A549 (cell line): ENCODE results near the gene TRIM38. TPM values are rescaled to one million over a fixed set of nuclear protein-coding genes. Genes with fewer than 3 reads are reported as not detected.

Experiments used
- ATAC-seq, 2 experiments: fragments of 200-7000 bp in 1 of 2; fragments of >200 bp in 1 of 2; cut with Nextera tagmentation in 1 of 2; cut with Tn5 transposase in 1 of 2; 3 replicates each; pipeline versions ENCODE4 v1.8.0 to v1.9.1; 2018 to 2020; ENCODE audit warnings: mild to moderate bottlenecking in 1 of 2, moderate library complexity in 1 of 2
- CTCF ChIA-PET: fragments of 300-600 bp; sonication (Branson Sonifier 250); formaldehyde crosslinking; extraction: SDS; loops from one replicate; lab custom pipeline; 2021; ENCODE audit warnings: antibody characterized with exemption, inconsistent platforms; lab: Yijun Ruan, JAX
- POLR2A ChIA-PET: fragments of 350-600 bp; formaldehyde crosslinking; extraction: SDS; loops from one replicate; lab custom pipeline; 2021; ENCODE audit warnings: antibody characterized with exemption, inconsistent platforms; lab: Yijun Ruan, JAX
- DNase-seq, 2 experiments: peaks; one replicate each; pipeline versions ENCODE4 v3.0.0 to v3.0.0-alpha.2; 2011 to 2016; ENCODE audit warnings: low read depth in 1 of 2, low spot score in 1 of 2
- FAIRE-seq: peaks from 2 replicates; lab custom pipeline; 2011; peaks lifted over from hg19 to GRCh38; lab: Jason Lieb, UNC
- H3K27ac ChIP-seq, 2 experiments: fragments of >200 bp; sonication (Bioruptor Twin); formaldehyde crosslinking; 3 replicates each; pipeline ENCODE4 v1.5.1; 2016 to 2017
- H3K4me1 ChIP-seq: fragments of >200 bp; sonication (Bioruptor Twin); formaldehyde crosslinking; 3 replicates; pipeline ENCODE4 v1.6.1; 2016
- H3K4me2 ChIP-seq: fragments of >200 bp; sonication (Bioruptor Twin); formaldehyde crosslinking; 3 replicates; pipeline ENCODE4 v1.6.1; 2016
- H3K4me3 ChIP-seq: fragments of >200 bp; sonication (Bioruptor Twin); formaldehyde crosslinking; 3 replicates; pipeline ENCODE4 v1.5.1; 2016
- H3K9me3 ChIP-seq: fragments of >200 bp; sonication (Bioruptor Twin); formaldehyde crosslinking; 3 replicates; pipeline ENCODE4 v1.6.1; 2016
- BCL3 ChIP-seq: fragments of >200 bp; sonication (Bioruptor Twin); formaldehyde crosslinking; IDR thresholded peaks from 3 replicates; pipeline ENCODE4 v1.6.1; 2016
- E2F6 ChIP-seq: IDR thresholded peaks from 2 replicates; pipeline ENCODE4 v1.6.1; 2012; ENCODE audit warnings: low read depth, borderline replicate concordance
- EHF ChIP-seq: fragments of 250-450 bp; sonication (Bioruptor Pico); IDR thresholded peaks from 2 replicates; pipeline ENCODE4 v1.5.0; 2020; ENCODE audit warnings: mild to moderate bottlenecking
- ESRRA ChIP-seq: fragments of 150-350 bp; IDR thresholded peaks from 2 replicates; pipeline ENCODE4 v1.6.1; 2014; ENCODE audit warnings: mild to moderate bottlenecking, low read length, borderline replicate concordance
- FOXS1 ChIP-seq: fragments of 250-450 bp; sonication (Bioruptor Pico); IDR thresholded peaks from 2 replicates; pipeline ENCODE4 v1.5.0; 2020; ENCODE audit warnings: mild to moderate bottlenecking, moderate library complexity
- HDAC2 ChIP-seq: fragments of 200-600 bp; sonication (generic); IDR thresholded peaks from 2 replicates; pipeline ENCODE4 v1.6.1; 2016
- HEYL ChIP-seq: fragments of 250-450 bp; sonication (Bioruptor Pico); IDR thresholded peaks from 2 replicates; pipeline ENCODE4 v1.8.0; 2021; ENCODE audit warnings: mild to moderate bottlenecking, moderate library complexity
- HOXA7 ChIP-seq: fragments of 250-450 bp; sonication (Bioruptor Pico); IDR thresholded peaks from 2 replicates; pipeline ENCODE4 v1.5.0; 2020; ENCODE audit warnings: mild to moderate bottlenecking, moderate library complexity
- HOXB5 ChIP-seq: fragments of 250-450 bp; sonication (Bioruptor Pico); IDR thresholded peaks from 2 replicates; pipeline ENCODE4 v1.5.0; 2020; ENCODE audit warnings: mild to moderate bottlenecking, moderate library complexity
- JUN ChIP-seq, 2 experiments: fragments of >200 bp; sonication (Bioruptor Twin); formaldehyde crosslinking; IDR thresholded peaks; 2 replicates in 1 of 2; 3 replicates in 1 of 2; pipeline ENCODE4 v1.6.1; 2016 to 2017
- MAFK ChIP-seq: fragments of 450-650 bp; IDR thresholded peaks from 2 replicates; pipeline ENCODE4 v1.6.1; 2014; ENCODE audit not compliant: partially characterized antibody
- MAZ ChIP-seq: fragments of 150-350 bp; IDR thresholded peaks from 2 replicates; pipeline ENCODE4 v1.6.1; 2014; ENCODE audit warnings: antibody characterized with exemption, low read depth, low read length, borderline replicate concordance
- MYC ChIP-seq: IDR thresholded peaks from 2 replicates; pipeline ENCODE4 v1.6.1; 2012; ENCODE audit warnings: mild to moderate bottlenecking, inconsistent platforms, low read length, improper control_type of control experiment, borderline replicate concordance
- POLR2A ChIP-seq: IDR thresholded peaks from 2 replicates; pipeline ENCODE4 v1.6.1; 2012; ENCODE audit warnings: mild to moderate bottlenecking, low read length
- RNF2 ChIP-seq: fragments of 200-600 bp; sonication (generic); IDR thresholded peaks from 2 replicates; pipeline ENCODE4 v1.6.1; 2016; ENCODE audit warnings: low read depth, mild to moderate bottlenecking, antibody characterized with exemption, moderate library complexity, borderline replicate concordance
- SREBF2 ChIP-seq: fragments of 450-650 bp; IDR thresholded peaks from 2 replicates; pipeline ENCODE4 v1.6.1; 2014; ENCODE audit warnings: mild to moderate bottlenecking, moderate library complexity
- TFCP2L1 ChIP-seq: fragments of 250-450 bp; sonication (Bioruptor Pico); IDR thresholded peaks from 2 replicates; pipeline ENCODE4 v1.5.0; 2021; ENCODE audit warnings: mild to moderate bottlenecking
- TP53 ChIP-seq: fragments of 250-450 bp; sonication (Bioruptor Pico); IDR thresholded peaks from 2 replicates; pipeline ENCODE4 v1.5.0; 2021; ENCODE audit warnings: mild to moderate bottlenecking, moderate library complexity
- ZFP36 ChIP-seq: fragments of 450-650 bp; IDR thresholded peaks from 2 replicates; pipeline ENCODE4 v1.6.1; 2014; ENCODE audit warnings: borderline replicate concordance; ENCODE audit not compliant: partially characterized antibody
- ZNF302 ChIP-seq: fragments of 250-450 bp; sonication (Bioruptor Pico); IDR thresholded peaks from 2 replicates; pipeline ENCODE4 v1.9.0; 2021; ENCODE audit warnings: inconsistent platforms, mild to moderate bottlenecking, moderate library complexity
- ZSCAN20 ChIP-seq: fragments of 250-450 bp; sonication (Bioruptor Pico); IDR thresholded peaks from 2 replicates; pipeline ENCODE4 v1.8.0; 2022; ENCODE audit warnings: mild to moderate bottlenecking, moderate library complexity
- WGBS: methylation state at CpG from one replicate; pipeline ENCODE4 v1.1.6; 2017; ENCODE audit errors: missing lambda C conversion rate; 5-methylcytosine and 5-hydroxymethylcytosine counted together
- polyA plus RNA-seq, 4 experiments: library from polyadenylated mRNA; depleted of rRNA in 3 of 4; stranded (reverse); fragments of >200 nt; fragmentation: RNase III in 1 of 4; extraction: RNeasy Plus Mini Kit Qiagen cat#74134 plus additional on column Dnase treatment in 1 of 4; gene quantifications; 2 replicates in 3 of 4; 3 replicates in 1 of 4; pipeline ENCODE4 v1.2.3, GENCODE V29; 2011 to 2017
- TF ChIP-seq, protein P1 (sequence below): fragments of 450-650 bp; IDR thresholded peaks from 2 replicates; pipeline ENCODE4 v1.6.1; 2014; ENCODE audit warnings: antibody characterized with exemption
- TF ChIP-seq, protein P2 (sequence below): fragments of 250-450 bp; sonication (Bioruptor Pico); IDR thresholded peaks from 2 replicates; pipeline ENCODE4 v1.5.0; 2021; ENCODE audit warnings: mild to moderate bottlenecking, moderate library complexity, borderline replicate concordance
- TF ChIP-seq, protein P3 (sequence below): fragments of 150-350 bp; IDR thresholded peaks from 2 replicates; pipeline ENCODE4 v1.6.1; 2014; ENCODE audit warnings: low read depth, mild to moderate bottlenecking, low read length
- TF ChIP-seq, protein P4 (sequence below): IDR thresholded peaks from 2 replicates; pipeline ENCODE4 v1.6.1; 2012

Gene TRIM38
- polyA plus RNA-seq, 2 of the 4 experiments (the other 2 are of a cell fraction) = 1.7 to 3.4 TPM

- no peak overlapping the region for H3K27ac ChIP-seq
- ChIA-PET CTCF (interaction anchor here (2.1 kb wide), 1 partner anchor 33 kb away, joined by 9 read pairs; no protein-coding TSS in a partner anchor), POLR2A (no interaction called here)
- no peaks in the 10 kb centered on the region for H3K9me3 ChIP-seq
- no peak for ATAC-seq
- FAIRE-seq = no peak
- no peak for DNase-seq
- WGBS = 59% methylated on average over 2 of the region's 2 CpGs
- H3K4me3 ChIP-seq = no peak overlapping the region
- H3K4me1 ChIP-seq = peaks cover 11% of the 10 kb centered on the region; the same call in 2 of the 3 replicates
- TF ChIP-seq ZSCAN20 (no peak), ZFP36 (no peak)
- TF ChIP-seq, protein P1, sequence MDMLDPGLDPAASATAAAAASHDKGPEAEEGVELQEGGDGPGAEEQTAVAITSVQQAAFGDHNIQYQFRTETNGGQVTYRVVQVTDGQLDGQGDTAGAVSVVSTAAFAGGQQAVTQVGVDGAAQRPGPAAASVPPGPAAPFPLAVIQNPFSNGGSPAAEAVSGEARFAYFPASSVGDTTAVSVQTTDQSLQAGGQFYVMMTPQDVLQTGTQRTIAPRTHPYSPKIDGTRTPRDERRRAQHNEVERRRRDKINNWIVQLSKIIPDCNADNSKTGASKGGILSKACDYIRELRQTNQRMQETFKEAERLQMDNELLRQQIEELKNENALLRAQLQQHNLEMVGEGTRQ = no peak
- TF ChIP-seq, all 56 proteins: peak for 0
- no peak overlapping the region for H3K4me2 ChIP-seq
These were observed 2.6 kb upstream of the TRIM38 start for GRCh38 chr6:25959890-25960536.

GRCh38 chr6:25960734-25961133 lies 1.9 kb upstream of the TRIM38 start:
- TF ChIP-seq E2F6 (no peak), ZNF302 (CRISPR knock-in tag) (no peak), HDAC2 (no peak), FOXS1 (no peak), MYC (no peak)
- TF ChIP-seq, protein P2, sequence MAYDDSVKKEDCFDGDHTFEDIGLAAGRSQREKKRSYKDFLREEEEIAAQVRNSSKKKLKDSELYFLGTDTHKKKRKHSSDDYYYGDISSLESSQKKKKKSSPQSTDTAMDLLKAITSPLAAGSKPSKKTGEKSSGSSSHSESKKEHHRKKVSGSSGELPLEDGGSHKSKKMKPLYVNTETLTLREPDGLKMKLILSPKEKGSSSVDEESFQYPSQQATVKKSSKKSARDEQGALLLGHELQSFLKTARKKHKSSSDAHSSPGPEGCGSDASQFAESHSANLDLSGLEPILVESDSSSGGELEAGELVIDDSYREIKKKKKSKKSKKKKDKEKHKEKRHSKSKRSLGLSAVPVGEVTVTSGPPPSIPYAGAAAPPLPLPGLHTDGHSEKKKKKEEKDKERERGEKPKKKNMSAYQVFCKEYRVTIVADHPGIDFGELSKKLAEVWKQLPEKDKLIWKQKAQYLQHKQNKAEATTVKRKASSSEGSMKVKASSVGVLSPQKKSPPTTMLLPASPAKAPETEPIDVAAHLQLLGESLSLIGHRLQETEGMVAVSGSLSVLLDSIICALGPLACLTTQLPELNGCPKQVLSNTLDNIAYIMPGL (CRISPR knock-in tag) = no peak
- TF ChIP-seq, protein P3, sequence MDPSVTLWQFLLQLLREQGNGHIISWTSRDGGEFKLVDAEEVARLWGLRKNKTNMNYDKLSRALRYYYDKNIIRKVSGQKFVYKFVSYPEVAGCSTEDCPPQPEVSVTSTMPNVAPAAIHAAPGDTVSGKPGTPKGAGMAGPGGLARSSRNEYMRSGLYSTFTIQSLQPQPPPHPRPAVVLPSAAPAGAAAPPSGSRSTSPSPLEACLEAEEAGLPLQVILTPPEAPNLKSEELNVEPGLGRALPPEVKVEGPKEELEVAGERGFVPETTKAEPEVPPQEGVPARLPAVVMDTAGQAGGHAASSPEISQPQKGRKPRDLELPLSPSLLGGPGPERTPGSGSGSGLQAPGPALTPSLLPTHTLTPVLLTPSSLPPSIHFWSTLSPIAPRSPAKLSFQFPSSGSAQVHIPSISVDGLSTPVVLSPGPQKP = no peak
- DNase-seq (no peak), FAIRE-seq (no peak), ATAC-seq (no peak)
- WGBS = 66% methylated on average over 3 of the region's 3 CpGs
- no peak overlapping the region for H3K4me2 ChIP-seq
- no peak overlapping the region for H3K27ac ChIP-seq
- ChIA-PET POLR2A (interaction anchor here (0.6 kb wide), 1 partner anchor 682 kb away, joined by 3 read pairs; the partner anchor contains the start of gene CARMIL1), CTCF (interaction anchor here (2.1 kb wide), 1 partner anchor 32 kb away, joined by 9 read pairs; no protein-coding TSS in a partner anchor)
- H3K4me3 ChIP-seq = no peak overlapping the region
- H3K4me1 ChIP-seq = peaks cover 11% of the 10 kb centered on the region; the same call in 2 of the 3 replicates
- no peaks in the 10 kb centered on the region for H3K9me3 ChIP-seq

GRCh38 chr6:25961619-25962148 lies 918 bp upstream of the TRIM38 start:
- H3K4me3 ChIP-seq = no peak overlapping the region
- DNase-seq (peak; percentile 3 to 5), ATAC-seq (peak in 1 of 2 experiments; percentile 51; a peak in 3 of 6 replicates), FAIRE-seq (no peak)
- ChIA-PET CTCF (interaction anchor here (0.8 kb wide), 1 partner anchor 19 kb away, joined by 3 read pairs; no protein-coding TSS in a partner anchor), POLR2A (interaction anchor here (0.6 to 0.9 kb wide), 2 partner anchors 161 to 683 kb away, joined by 3 read pairs; partner anchors contain the start of gene CARMIL1)
- peaks cover 11% of the 10 kb centered on the region; the same call in 2 of the 3 replicates for H3K4me1 ChIP-seq
- TF ChIP-seq SREBF2 (no peak), EHF (no peak), MAZ (no peak), HEYL (CRISPR knock-in tag) (no peak), ESRRA (no peak), MAFK (no peak), HOXA7 (CRISPR knock-in tag) (no peak), BCL3 (no peak), JUN (IDR thresholded peaks at IDR 0.05) (no peak), RNF2 (no peak), HOXB5 (no peak), POLR2A (no peak), MYC (no peak), ZSCAN20 (no peak), TFCP2L1 (CRISPR knock-in tag) (no peak), TP53 (CRISPR knock-in tag) (no peak)
- TF ChIP-seq, protein P4, sequence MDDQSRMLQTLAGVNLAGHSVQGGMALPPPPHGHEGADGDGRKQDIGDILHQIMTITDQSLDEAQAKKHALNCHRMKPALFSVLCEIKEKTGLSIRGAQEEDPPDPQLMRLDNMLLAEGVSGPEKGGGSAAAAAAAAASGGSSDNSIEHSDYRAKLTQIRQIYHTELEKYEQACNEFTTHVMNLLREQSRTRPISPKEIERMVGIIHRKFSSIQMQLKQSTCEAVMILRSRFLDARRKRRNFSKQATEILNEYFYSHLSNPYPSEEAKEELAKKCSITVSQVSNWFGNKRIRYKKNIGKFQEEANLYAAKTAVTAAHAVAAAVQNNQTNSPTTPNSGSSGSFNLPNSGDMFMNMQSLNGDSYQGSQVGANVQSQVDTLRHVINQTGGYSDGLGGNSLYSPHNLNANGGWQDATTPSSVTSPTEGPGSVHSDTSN = no peak
- H3K9me3 ChIP-seq = no peaks in the 10 kb centered on the region
- peak overlapping the region; percentile 82; a peak in 5 of 6 replicates for H3K27ac ChIP-seq
- 92% methylated on average over 3 of the region's 3 CpGs for WGBS
- peak overlapping the region; percentile 95 for H3K4me2 ChIP-seq
